NCI-H345 treated with DMSO at 0.1 percent for 48 hours (cell line): ENCODE results near the gene PPP1R3C.

ENCODE experiments used
- DNase-seq: peaks from one replicate; lab custom pipeline; 2025; ENCODE audit not compliant: unreplicated experiment; lab: John Stamatoyannopoulos, UW

PPP1R3C gene

GRCh38 chr10:91632671-91633550, at the start of gene PPP1R3C:
TSS of gene PPP1R3C (minus strand) at chr10:91633071. CDS start at chr10:91632969, 102 bp downstream.
- DNase-seq: peak; percentile 89

GRCh38 chr10:91681361-91682276, 48.7 kb upstream of the PPP1R3C start:
- no peak for DNase-seq

DNA sequence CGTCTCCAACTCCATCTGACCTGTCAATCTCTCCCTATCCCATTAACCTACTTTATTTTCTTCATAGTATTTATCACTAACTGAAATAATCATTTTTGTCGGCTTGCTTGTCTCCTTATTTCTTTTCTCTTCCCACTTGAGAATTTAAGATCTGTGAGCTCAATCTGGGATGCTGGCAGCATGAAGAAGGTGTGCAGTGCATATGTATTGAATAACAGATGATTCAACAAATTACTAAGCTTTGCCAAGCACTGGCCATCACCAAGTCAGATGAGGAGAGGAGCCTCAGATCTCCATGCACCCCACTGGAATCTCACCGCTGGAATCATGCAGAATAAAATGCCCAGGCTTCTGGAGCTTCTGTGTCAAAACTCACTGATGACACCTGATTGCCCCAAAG, 47.6 kb upstream of the PPP1R3C start:
- no peak for DNase-seq

- DNase-seq: no peak
Measured at GRCh38 chr10:91679296-91679695, 46.4 kb upstream of the PPP1R3C start.

GRCh38 chr10:91677911-91678310, 45.0 kb upstream of the PPP1R3C start:
- DNase-seq: no peak

DNA sequence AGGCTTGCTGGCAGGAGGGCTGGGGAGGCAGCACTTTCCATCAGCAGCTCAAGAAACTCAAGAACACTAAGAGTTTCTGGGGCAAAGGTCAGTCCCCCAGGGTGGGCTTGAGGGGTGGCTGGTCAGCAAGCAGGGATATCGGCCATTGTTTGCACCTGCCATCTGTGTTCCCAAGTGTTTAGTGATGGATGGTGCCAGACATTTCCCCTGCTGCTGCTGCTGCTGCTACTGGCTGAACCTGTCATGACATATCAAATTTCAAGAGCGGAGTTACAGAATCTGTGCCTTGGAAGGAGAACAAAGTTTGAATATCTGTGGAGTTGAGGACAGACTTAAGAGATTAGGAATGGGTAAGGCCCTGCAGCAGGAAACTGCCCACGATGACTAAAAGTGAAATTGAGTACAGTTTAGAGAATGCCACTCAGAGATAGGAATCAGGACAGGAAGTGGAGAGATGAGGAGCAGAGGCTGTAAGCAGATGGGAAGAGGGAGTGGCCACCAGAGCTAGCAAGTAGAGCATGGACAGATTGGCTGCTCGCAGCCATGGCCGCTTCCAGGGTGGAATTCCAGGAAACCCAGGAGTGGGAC, 39.2 kb upstream of the PPP1R3C start:
- peak; percentile 44 for DNase-seq

- DNase-seq: no peak
Measured at GRCh38 chr10:91668913-91669312, 36.0 kb upstream of the PPP1R3C start.

GRCh38 chr10:91665842-91666241, 33.0 kb upstream of the PPP1R3C start:
- DNase-seq: no peak

DNA sequence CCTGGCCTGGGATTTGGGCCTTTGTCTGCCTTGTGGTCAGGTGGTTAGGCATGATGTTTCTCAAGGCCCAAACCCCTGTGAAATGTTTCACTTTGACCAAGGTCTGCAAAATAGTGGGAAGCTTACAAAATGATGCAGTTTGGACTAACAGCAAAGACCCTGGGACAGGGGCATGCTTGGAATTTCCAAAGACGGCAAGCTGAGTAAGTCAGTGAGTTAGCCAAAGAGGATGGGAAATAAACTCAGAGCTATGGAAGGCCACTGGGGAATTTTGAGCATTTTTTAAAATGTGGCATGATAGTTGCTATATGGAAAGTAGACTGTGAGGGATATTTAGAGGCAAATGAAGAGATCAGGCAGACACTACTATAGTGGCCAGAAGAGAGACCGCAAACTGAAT, 31.6 kb upstream of the PPP1R3C start:
- no peak for DNase-seq

DNA sequence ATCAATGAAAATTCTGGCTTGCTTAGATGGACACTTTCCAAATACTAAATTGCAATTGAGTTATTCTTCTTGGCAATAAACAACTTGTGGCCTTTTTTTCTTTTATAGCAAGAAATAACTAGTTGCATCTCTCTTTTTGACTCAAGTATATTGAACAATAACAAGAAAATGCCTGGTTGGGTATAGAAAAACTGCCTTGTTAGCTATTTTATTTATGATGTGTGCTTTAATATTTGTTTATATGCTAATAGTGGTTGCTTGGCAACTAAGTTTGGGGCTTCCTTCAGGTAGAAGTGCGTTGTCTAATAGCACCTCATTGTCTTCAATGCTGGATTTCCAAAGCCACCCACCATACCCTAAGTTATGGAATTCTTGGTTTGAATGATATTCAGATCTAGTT, 30.1 kb upstream of the PPP1R3C start:
- no peak for DNase-seq

- no peak for DNase-seq
Measured at GRCh38 chr10:91653219-91653870, 20.5 kb upstream of the PPP1R3C start.

- no peak for DNase-seq
Measured at GRCh38 chr10:91652364-91652763, 19.5 kb upstream of the PPP1R3C start.

DNA sequence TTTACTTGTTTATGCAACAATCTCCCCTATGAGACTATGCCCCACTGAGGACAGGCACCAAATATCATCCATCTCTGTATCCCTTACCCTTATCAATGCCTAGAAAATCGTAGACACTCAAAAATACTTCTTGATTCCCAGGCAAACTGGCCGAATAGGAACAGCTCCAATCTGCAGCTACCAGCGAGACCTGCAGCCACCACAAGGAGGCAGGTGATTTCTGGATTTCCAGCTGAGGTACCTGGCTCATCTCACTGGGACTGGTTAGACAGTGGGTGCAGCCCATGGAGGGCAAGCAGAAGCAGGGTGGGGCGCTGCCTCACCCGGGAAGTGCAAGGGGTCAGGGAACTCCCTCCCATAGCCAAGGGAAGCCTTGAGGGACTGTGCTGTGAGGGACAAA, 10.8 kb upstream of the PPP1R3C start:
- no peak for DNase-seq

- no peak for DNase-seq
Measured at GRCh38 chr10:91642831-91643692, 10.2 kb upstream of the PPP1R3C start.

GRCh38 chr10:91636892-91637291, 4.0 kb upstream of the PPP1R3C start:
- DNase-seq: no peak

GRCh38 chr10:91635401-91636400, 2.8 kb upstream of the PPP1R3C start:
- DNase-seq: peak; percentile 35

- DNase-seq: no peak
Measured at GRCh38 chr10:91634898-91635297, 2.0 kb upstream of the PPP1R3C start.

DNA sequence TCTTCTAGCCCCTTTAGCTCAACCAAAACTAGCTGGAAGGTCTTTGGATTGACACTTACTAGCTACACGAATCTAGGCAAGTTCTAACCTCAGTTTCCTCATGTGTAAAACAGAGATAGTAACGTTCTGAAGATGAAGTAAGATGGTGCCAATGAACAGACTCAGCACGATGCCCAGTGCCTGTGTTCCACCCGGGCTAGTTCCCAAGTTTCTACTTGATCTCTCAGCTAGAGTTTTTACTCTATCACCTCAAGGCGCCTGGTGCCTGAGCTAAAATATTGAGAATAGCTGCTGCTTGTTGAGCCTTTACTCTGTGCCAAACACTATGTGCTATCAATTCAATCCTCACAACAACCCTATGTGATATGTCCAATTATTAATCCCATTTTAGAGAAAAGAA, 1.4 kb upstream of the PPP1R3C start:
- DNase-seq: no peak

GRCh38 chr10:91630625-91631024, 2.2 kb downstream of the PPP1R3C start:
- no peak for DNase-seq
